A673 (cell line): ENCODE measurements around the gene VTI1B.
"Not testable (repeated sequence)": the region's sequence is repeated elsewhere in the genome, so short reads cannot be mapped to it uniquely, and the experiment has no call there.

Source experiments
- CTCF ChIP-seq: fragments of 300-800, 200-600 bp; sonication (generic); conservative IDR thresholded peaks from 2 replicates; pipeline ENCODE4 v1.5.1; 2017; ENCODE audit warnings: low read depth, mild to moderate bottlenecking, antibody characterized with exemption, low read length, moderate library complexity, mixed read lengths
- EZH2 ChIP-seq: fragments of 200-600 bp; sonication (generic); IDR thresholded peaks from 2 replicates; pipeline ENCODE4 v1.6.1; 2017; ENCODE audit warnings: borderline replicate concordance, low read depth, mild to moderate bottlenecking, mixed read lengths, antibody characterized with exemption, low read length; ENCODE audit not compliant: poor library complexity, severe bottlenecking

DNA sequence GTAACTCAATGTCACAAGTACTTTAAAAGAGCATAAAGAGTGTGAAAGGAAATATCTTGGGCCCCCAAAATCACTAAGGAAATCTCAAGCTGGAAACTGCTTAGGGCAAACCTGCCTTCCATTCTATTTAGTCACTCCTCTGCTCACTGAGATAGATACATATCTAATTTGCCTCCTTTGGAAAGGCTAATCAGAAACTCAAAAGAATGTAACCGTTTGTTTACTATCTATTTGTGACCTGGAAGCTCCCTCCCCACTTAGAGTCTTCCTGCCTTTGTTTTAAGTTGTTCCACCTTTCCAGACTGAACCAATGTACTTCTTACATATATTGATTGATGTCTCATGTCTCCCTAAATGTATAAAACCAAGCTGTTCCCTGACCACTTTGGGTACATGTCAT lies 35.4 kb upstream of the VTI1B start:
- TF ChIP-seq CTCF, EZH2: not testable (repeated sequence)
